Activated CD4-positive, alpha-beta memory T cell treated with anti-CD3 and anti-CD28 coated beads, Interleukin-2, amount 10 ng/mL, durations not matched to agents 7 days and 5 days (primary cell): ENCODE measurements around the gene WHAMM. TPM values are rescaled to one million over a fixed set of nuclear protein-coding genes. Genes with fewer than 3 reads are reported as not detected.
A peak's percentile ranks its signal among the peaks of the same experiment; 100 is the strongest.

Experiments
- CTCF ChIA-PET: fragments of 350-600 bp; sonication (Branson Sonifier 250); formaldehyde crosslinking; loops from one replicate; lab custom pipeline; 2021; ENCODE audit warnings: antibody characterized with exemption, inconsistent platforms; lab: Charles Lee
- POLR2A ChIA-PET: fragments of 350-600 bp; sonication (Branson Sonifier 250); formaldehyde crosslinking; loops from one replicate; lab custom pipeline; 2021; ENCODE audit warnings: antibody characterized with exemption; lab: Charles Lee
- DNase-seq: peaks from one replicate; pipeline ENCODE4 v3.0.0-alpha.2; 2020
- H3K27ac Mint-ChIP-seq: one replicate; pipeline ENCODE4 v1.8.0; 2021; ENCODE audit warnings: mild to moderate bottlenecking, mixed read lengths
- H3K27me3 Mint-ChIP-seq: one replicate; pipeline ENCODE4 v1.8.0; 2021; ENCODE audit warnings: mixed read lengths
- H3K36me3 Mint-ChIP-seq: one replicate; pipeline ENCODE4 v1.8.0; 2021; ENCODE audit warnings: low read depth, mixed read lengths
- H3K4me1 Mint-ChIP-seq: one replicate; pipeline ENCODE4 v1.8.0; 2021; ENCODE audit warnings: mixed read lengths
- H3K4me3 Mint-ChIP-seq: one replicate; pipeline ENCODE4 v1.8.0; 2021; ENCODE audit warnings: mild to moderate bottlenecking, mixed read lengths
- H3K9me3 Mint-ChIP-seq: one replicate; pipeline ENCODE4 v1.8.0; 2021; ENCODE audit warnings: mixed read lengths
- total RNA-seq, 2 experiments: library from RNA; stranded (reverse); gene quantifications; one replicate each; pipeline ENCODE4 v1.2.3, GENCODE V29; 2021

WHAMM gene
- total RNA-seq, 2 experiments from 2014 or later, result 11.1 to 13.7 TPM

DNA sequence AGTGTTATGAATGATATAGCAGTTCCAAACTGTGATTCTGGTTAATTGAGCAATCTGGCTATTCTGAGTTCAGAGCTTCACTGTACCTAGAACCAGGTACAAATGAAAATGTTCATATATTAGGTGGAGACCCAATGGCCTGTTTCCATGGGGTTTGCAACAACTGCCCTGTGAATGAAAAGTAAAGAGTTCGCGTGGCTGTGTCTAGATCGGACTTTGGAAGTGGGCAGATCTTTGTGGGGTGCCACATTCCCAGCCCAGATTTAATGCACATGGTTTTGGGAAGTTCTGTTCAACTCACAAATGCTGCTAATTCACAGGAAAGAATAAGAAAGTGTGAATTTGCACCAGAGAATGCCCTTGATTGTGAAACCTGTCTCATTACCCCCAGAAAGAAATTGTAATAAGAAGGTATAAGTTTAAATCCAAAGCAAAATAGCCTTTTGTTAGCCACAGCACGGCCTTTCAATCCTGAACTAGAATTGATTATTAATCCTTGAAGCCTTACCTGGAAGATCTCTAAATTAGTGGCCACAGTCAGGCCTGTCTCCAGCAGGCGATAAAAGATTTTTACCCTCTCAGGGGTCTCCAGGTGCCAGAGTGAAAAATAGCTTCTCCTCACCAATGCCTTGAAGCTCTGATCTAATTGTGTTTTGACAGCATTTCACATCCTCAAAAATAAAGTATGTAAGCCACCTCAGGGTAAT lies 22.6 kb downstream of the WHAMM start:
- no peaks in the 10 kb centered on the region for H3K9me3 Mint-ChIP-seq
- H3K36me3 Mint-ChIP-seq, result peaks cover 92% of the 10 kb centered on the region
- DNase-seq, result no peak
- POLR2A ChIA-PET, result interaction anchor here (1.0 to 1.9 kb wide), 8 partner anchors 10 to 292 kb away, joined by 3 to 35 read pairs (median 4); partner anchors contain the start of genes RAMAC, RPS17 and WHAMM
- peak overlapping the region; percentile 71 for H3K27ac Mint-ChIP-seq
- no peaks in the 10 kb centered on the region for H3K27me3 Mint-ChIP-seq
- CTCF ChIA-PET, result interaction anchor here (0.6 to 2.6 kb wide), 8 partner anchors 8 to 179 kb away, joined by 3 to 17 read pairs (median 6); partner anchors contain the start of gene C15orf40
- no peak overlapping the region for H3K4me3 Mint-ChIP-seq
- H3K4me1 Mint-ChIP-seq, result peaks cover 44% of the 10 kb centered on the region

DNA sequence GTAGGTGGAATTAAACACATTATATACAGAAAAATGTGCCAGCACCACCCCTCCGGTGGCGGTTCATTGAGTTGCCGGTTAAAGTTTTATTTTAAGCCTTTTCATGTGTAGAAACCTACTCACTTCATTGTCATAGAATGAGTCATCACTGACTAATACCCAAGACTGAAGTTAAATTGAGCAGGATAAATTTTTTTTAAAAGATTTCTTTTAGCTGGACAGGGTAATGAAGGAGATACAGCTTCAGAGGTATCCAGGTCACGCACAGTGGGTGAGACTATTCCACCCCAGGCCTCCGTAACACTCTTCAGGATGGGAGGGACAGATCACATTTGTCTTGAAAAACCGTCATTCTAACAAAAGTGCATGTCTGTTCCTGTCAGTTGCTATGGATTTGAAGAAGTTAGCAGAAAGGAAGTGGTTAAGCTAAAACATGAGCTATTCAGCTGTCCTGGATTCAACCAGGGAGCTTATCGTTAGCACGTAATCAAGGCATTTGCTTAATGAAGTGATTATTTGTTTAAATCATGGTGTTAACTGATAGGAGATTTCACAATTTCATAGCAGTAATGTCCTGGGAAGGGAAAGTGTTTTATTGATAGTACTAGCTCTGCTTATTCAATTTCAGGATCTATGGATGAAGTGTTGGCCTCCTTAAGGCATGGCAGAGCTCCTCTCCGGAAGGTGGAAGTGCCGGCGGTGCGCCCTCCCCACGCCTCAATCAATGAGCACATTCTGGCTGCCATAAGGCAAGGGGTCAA lies 23.4 kb downstream of the WHAMM start:
- peak overlapping the region; percentile 71 for H3K27ac Mint-ChIP-seq
- H3K36me3 Mint-ChIP-seq, result peaks cover 92% of the 10 kb centered on the region
- peak; percentile 46 for DNase-seq
- H3K4me3 Mint-ChIP-seq, result no peak overlapping the region
- H3K4me1 Mint-ChIP-seq, result peaks cover 44% of the 10 kb centered on the region
- POLR2A ChIA-PET, result interaction anchor here (1.0 to 1.9 kb wide), 9 partner anchors 10 to 293 kb away, joined by 3 to 35 read pairs (median 4); partner anchors contain the start of genes RAMAC, RPS17 and WHAMM
- no peaks in the 10 kb centered on the region for H3K9me3 Mint-ChIP-seq
- no peaks in the 10 kb centered on the region for H3K27me3 Mint-ChIP-seq
- CTCF ChIA-PET, result interaction anchor here (0.6 to 2.6 kb wide), 9 partner anchors 9 to 178 kb away, joined by 3 to 17 read pairs (median 4); partner anchors contain the start of gene C15orf40

DNA sequence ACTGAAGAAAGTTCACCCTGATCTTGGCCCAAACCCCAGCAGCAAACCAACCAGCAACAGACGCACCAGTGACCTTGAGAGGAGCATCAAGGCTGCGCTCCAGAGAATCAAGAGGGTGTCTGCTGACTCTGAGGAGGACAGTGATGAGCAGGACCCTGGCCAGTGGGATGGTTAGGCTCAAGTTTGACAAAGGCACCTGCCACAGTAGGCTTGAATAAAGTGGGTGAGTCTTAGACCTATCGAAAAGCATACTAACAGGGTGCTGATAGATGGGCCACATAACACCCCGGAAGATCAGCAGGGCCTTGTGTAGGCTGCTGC lies 23.9 kb downstream of the WHAMM start:
- Mint-ChIP-seq H3K4me3 (no peak overlapping the region), H3K27me3 (no peaks in the 10 kb centered on the region), H3K4me1 (peaks cover 42% of the 10 kb centered on the region), H3K36me3 (peaks cover 92% of the 10 kb centered on the region), H3K9me3 (no peaks in the 10 kb centered on the region), H3K27ac (peak overlapping the region; percentile 71)
- POLR2A ChIA-PET, result interaction anchor here (0.7 to 1.9 kb wide), 9 partner anchors 9 to 293 kb away, joined by 3 to 35 read pairs (median 4); partner anchors contain the start of genes RAMAC, RPS17 and WHAMM
- no peak for DNase-seq
- CTCF ChIA-PET, result interaction anchor here (0.9 to 2.6 kb wide), 7 partner anchors 10 to 177 kb away, joined by 3 to 17 read pairs (median 9); partner anchors contain the start of gene C15orf40

DNA sequence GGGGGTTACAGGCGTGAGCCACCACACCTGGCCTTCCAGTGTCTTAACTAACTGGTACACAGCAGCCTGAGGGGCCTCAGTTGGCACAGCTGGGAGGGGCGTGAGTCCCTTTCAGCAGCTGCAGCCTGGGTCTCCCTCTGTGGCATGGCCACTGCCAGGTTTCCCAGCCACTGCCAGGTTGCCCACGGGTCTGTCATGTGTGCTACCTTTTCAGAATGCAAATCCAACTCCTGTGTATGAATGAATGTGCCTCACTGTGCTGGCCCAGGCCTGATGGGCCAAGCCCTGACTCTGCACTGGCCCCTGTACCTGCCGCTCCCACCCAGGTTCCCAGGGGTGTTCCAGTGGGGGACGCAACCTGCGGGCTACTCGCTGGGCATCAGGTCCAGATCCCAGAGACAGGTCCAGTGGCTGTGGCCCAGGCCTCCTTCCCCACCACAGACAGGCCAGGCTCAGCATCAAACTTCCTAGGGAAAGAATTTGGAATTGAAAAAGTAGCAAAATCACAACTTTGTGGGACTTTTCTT lies 26.0 kb downstream of the WHAMM start:
- no peak for DNase-seq
- POLR2A ChIA-PET, result no interaction called here
- H3K4me1 Mint-ChIP-seq, result peaks cover 30% of the 10 kb centered on the region

DNA sequence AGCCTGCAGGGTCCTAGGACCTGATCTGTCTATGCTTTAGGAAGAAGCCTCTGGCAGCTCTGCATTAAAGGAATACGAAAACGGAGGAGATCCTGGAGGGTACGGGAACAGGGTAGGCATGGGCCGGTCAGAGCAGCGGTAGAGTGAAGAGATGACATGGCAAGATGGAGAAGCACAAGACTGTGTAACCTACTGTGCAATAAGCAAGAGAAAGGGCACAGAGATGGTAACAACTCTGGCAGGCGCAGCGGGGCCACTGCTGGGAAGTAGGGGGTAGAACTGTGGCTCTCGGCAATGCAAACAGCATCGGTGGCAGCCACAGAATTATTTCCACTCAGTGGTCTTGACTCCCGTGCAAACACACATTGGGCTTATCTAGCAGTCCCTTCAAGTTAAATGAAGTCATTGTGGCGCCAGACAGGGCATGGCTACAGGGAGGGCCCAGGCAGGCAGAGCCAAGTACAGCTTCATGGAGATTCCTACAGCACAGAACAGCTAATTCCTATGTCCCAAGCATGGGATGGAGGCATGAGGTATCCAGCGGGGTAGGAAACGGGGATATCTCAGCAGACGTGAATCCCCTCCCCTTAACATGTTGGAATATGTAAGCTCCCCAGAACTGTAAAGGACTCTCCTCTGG lies 28.8 kb downstream of the WHAMM start:
- Mint-ChIP-seq H3K9me3 (no peaks in the 10 kb centered on the region), H3K27me3 (peaks cover 3% of the 10 kb centered on the region), H3K36me3 (peaks cover 54% of the 10 kb centered on the region), H3K4me1 (peaks cover 2% of the 10 kb centered on the region), H3K4me3 (no peak overlapping the region), H3K27ac (no peak overlapping the region)
- ChIA-PET CTCF (interaction anchor here (0.9 to 1.4 kb wide), 2 partner anchors 11 to 162 kb away, joined by 3 to 4 read pairs; no protein-coding TSS in a partner anchor), POLR2A (no interaction called here)
- no peak for DNase-seq

More for the DNA sequence above, 26.0 kb downstream of the WHAMM start:
- peaks cover 76% of the 10 kb centered on the region for H3K36me3 Mint-ChIP-seq
- no peaks in the 10 kb centered on the region for H3K27me3 Mint-ChIP-seq
- no peak overlapping the region for H3K27ac Mint-ChIP-seq
- H3K9me3 Mint-ChIP-seq, result no peaks in the 10 kb centered on the region
- H3K4me3 Mint-ChIP-seq, result no peak overlapping the region
- CTCF ChIA-PET, result no interaction called here

DNA sequence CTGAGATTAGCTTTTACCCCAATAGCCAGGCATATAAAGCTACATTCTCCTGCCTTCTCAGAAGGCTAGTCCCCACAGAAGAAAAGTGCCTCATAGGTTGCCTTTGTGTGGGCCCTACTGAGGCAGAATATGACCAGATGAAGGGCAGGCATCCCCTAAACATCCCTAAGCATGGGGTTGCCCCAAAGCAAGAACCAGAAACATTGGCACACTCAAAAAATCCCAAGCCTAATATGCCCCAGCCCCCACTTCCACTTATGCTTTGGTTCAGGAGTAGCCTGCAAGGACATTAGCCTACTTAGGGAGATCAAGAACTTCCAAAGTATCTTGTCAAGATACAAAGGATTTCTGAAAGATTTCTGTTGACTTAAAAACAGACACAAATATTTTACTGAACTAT lies 29.7 kb downstream of the WHAMM start:
- no peak for DNase-seq
- Mint-ChIP-seq H3K9me3 (no peaks in the 10 kb centered on the region), H3K36me3 (peaks cover 50% of the 10 kb centered on the region), H3K4me1 (no peaks in the 10 kb centered on the region), H3K27me3 (peaks cover 3% of the 10 kb centered on the region), H3K4me3 (no peak overlapping the region), H3K27ac (no peak overlapping the region)
- ChIA-PET POLR2A (no interaction called here), CTCF (interaction anchor here (0.9 to 1.4 kb wide), 2 partner anchors 10 to 161 kb away, joined by 3 to 4 read pairs; no protein-coding TSS in a partner anchor)

DNA sequence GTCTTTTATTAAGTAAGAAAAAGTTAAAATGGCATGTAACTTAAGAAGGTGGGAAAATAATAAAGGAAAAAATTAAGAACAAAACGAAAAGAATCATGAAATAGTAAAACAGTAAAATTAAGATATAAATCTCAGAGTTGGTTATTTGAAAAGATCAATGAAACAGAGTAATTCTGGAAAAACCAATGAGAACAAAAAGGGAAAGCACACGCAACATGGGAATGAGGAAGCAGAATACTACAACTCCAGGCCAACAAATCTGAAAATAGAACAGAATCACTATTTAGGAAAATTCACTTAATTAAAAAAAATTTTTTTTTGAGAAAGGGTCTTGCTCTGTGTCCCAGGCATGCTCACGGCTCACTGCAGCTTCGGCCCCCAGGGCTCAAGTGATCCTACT lies 30.7 kb downstream of the WHAMM start:
- Mint-ChIP-seq H3K36me3 (peaks cover 42% of the 10 kb centered on the region), H3K9me3 (no peaks in the 10 kb centered on the region), H3K27ac (no peak overlapping the region), H3K4me3 (no peak overlapping the region), H3K4me1 (no peaks in the 10 kb centered on the region), H3K27me3 (peaks cover 9% of the 10 kb centered on the region)
- ChIA-PET POLR2A (no interaction called here), CTCF (no interaction called here)
- DNase-seq, result no peak

DNA sequence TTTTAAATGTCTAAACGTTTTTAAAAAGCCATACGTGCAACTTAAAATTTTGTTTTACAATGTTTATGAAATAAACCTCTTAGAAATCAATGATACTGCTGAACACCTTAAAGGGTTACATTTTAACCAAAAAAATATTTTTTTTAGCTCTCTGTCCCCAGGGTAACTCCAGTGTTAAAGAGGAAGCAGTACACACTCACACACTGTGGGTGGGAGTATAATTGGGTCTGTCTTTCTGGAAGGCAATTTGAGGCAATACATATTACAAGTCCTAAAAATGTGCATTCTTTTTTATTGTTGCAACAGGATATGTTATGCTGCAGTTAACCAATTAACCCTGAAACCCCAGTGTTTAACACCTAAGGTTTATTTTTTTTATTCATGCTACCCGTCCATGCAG lies 34.1 kb downstream of the WHAMM start:
- Mint-ChIP-seq H3K9me3 (no peaks in the 10 kb centered on the region), H3K4me1 (no peaks in the 10 kb centered on the region), H3K27me3 (peaks cover 11% of the 10 kb centered on the region), H3K27ac (no peak overlapping the region), H3K4me3 (no peak overlapping the region), H3K36me3 (peaks cover 11% of the 10 kb centered on the region)
- ChIA-PET POLR2A (no interaction called here), CTCF (no interaction called here)
- no peak for DNase-seq

DNA sequence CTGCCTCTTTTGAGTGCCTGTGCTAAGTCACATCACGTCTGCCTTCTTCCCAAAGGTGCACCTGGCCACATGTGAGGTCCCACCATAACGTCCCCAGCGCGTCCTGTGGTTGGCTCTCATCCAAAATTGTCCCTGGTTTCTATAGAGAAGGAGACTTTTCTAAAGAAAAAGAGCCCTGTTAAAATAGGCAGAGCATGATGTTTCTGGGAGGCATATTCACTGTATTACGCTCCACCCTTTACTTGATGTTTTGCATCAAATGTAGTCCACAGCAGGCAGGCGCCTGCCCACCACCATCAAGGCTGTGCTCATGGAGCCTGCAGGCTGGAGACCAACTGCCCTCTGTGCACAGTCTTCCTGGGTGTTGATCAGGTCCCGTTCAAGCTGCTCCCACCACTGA lies 36.3 kb downstream of the WHAMM start:
- CTCF ChIA-PET, result interaction anchor here (1.0 kb wide), 2 partner anchors 13 to 154 kb away, joined by 3 read pairs; no protein-coding TSS in a partner anchor
- peaks cover 15% of the 10 kb centered on the region for H3K36me3 Mint-ChIP-seq
- no peaks in the 10 kb centered on the region for H3K9me3 Mint-ChIP-seq
- POLR2A ChIA-PET, result interaction anchor here (1.4 kb wide), 1 partner anchor 95 kb away, joined by 3 read pairs; no protein-coding TSS in a partner anchor
- no peak overlapping the region for H3K27ac Mint-ChIP-seq
- H3K4me1 Mint-ChIP-seq, result peaks cover 6% of the 10 kb centered on the region
- H3K4me3 Mint-ChIP-seq, result no peak overlapping the region
- no peak for DNase-seq
- peaks cover 11% of the 10 kb centered on the region for H3K27me3 Mint-ChIP-seq

DNA sequence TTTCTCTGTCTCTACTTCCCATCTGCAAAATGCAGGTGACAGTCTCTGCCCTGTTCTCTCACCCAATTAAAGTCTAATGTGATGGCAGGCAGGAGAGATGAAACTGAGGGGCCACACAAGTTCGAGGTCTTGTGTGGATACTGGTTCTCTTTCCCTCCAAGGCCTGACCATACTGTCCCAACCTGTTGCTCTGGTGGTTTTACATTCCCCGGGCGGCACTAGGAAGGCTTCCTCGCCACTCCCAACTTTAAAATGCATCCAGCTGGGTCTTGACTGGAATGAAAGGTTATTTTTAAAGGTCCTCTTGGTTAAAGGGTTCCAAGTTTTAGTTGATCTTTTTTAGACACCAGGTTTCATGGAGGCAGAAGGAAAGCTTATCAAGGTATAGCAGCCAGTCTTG lies 37.2 kb downstream of the WHAMM start:
- Mint-ChIP-seq H3K4me1 (peaks cover 6% of the 10 kb centered on the region), H3K27me3 (peaks cover 10% of the 10 kb centered on the region), H3K9me3 (no peaks in the 10 kb centered on the region), H3K36me3 (peaks cover 15% of the 10 kb centered on the region), H3K4me3 (no peak overlapping the region), H3K27ac (no peak overlapping the region)
- ChIA-PET POLR2A (interaction anchor here (1.4 kb wide), 1 partner anchor 96 kb away, joined by 3 read pairs; no protein-coding TSS in a partner anchor), CTCF (interaction anchor here (6.2 kb wide), 1 partner anchor 153 kb away, joined by 61 read pairs; no protein-coding TSS in a partner anchor)
- DNase-seq, result no peak

DNA sequence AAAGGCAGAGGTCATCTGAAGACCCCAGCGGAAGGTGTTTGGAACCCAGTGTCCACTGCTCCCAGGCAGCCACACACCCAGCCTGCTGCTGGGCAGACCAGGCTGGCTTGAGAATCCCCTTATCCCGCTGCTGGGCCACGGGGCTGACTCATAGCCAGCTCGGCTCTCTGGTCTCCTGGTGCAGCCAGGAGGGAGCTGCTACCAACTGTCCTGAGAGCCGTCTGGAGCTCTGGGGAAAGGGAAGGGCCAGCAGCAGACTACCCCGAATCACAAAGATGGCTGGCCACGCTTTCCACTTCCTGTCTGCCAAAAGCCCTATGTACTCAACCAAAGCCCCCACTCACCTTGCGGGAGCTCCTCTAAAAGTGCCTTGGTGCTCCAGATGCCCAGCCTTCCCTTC lies 38.3 kb downstream of the WHAMM start:
- no peak for DNase-seq
- Mint-ChIP-seq H3K4me3 (no peak overlapping the region), H3K27me3 (peaks cover 8% of the 10 kb centered on the region), H3K36me3 (peaks cover 11% of the 10 kb centered on the region), H3K4me1 (peaks cover 6% of the 10 kb centered on the region), H3K9me3 (no peaks in the 10 kb centered on the region), H3K27ac (no peak overlapping the region)
- ChIA-PET CTCF (interaction anchor here (6.2 kb wide), 1 partner anchor 152 kb away, joined by 61 read pairs; no protein-coding TSS in a partner anchor), POLR2A (no interaction called here)
